HTERT RPE-1 (cell line): ENCODE results near the gene PIP4K2A.
"Not testable (repeated sequence)": the region's sequence is repeated elsewhere in the genome, so short reads cannot be mapped to it uniquely, and the experiment has no call there.

ENCODE experiments used
- in situ Hi-C: fragments of 300-500 bp; cut with MboI; formaldehyde crosslinking; loops from 4 replicates; pipeline ENCODE4 v1.14.3; 2020; ENCODE audit warnings: low sequenced_read_pairs

Gene PIP4K2A

GRCh38 chr10:22527520-22527919, 186.9 kb downstream of the PIP4K2A start:
- in situ Hi-C loops: no loop called here

GRCh38 chr10:22524333-22524732, 190.0 kb downstream of the PIP4K2A start:
- in situ Hi-C loops: not testable (repeated sequence)

- in situ Hi-C loops: not testable (repeated sequence)
Measured at GRCh38 chr10:22520645-22521044, 193.7 kb downstream of the PIP4K2A start.

GRCh38 chr10:22518167-22518724, 196.1 kb downstream of the PIP4K2A start:
- in situ Hi-C loops: no loop called here

- in situ Hi-C loops: no loop called here
Measured at GRCh38 chr10:22515009-22515408, 199.4 kb downstream of the PIP4K2A start.

GRCh38 chr10:22514414-22514758, 200.0 kb downstream of the PIP4K2A start:
- in situ Hi-C loops: not testable (repeated sequence)

- in situ Hi-C loops: not testable (repeated sequence)
Measured at GRCh38 chr10:22513483-22514413, 200.6 kb downstream of the PIP4K2A start.

- in situ Hi-C loops: not testable (repeated sequence)
Measured at GRCh38 chr10:22512015-22512414, 202.4 kb downstream of the PIP4K2A start.

GRCh38 chr10:22508214-22508613, 206.2 kb downstream of the PIP4K2A start:
- in situ Hi-C loops: not testable (repeated sequence)

GRCh38 chr10:22505911-22506685, 208.3 kb downstream of the PIP4K2A start:
- in situ Hi-C loops: no loop called here

GRCh38 chr10:22504766-22505165, 209.6 kb downstream of the PIP4K2A start:
- in situ Hi-C loops: no loop called here

- in situ Hi-C loops: no loop called here
Measured at GRCh38 chr10:22503315-22504088, 210.9 kb downstream of the PIP4K2A start.

- in situ Hi-C loops: no loop called here
Measured at GRCh38 chr10:22501863-22502262, 212.5 kb downstream of the PIP4K2A start.

- in situ Hi-C loops: no loop called here
Measured at GRCh38 chr10:22501413-22501812, 213.0 kb downstream of the PIP4K2A start.

GRCh38 chr10:22500656-22501340, 213.6 kb downstream of the PIP4K2A start:
- in situ Hi-C loops: no loop called here

- in situ Hi-C loops: not testable (repeated sequence)
Measured at GRCh38 chr10:22499973-22500372, 214.4 kb downstream of the PIP4K2A start.

GRCh38 chr10:22495396-22495795, 219.0 kb downstream of the PIP4K2A start:
- in situ Hi-C loops: no loop called here

- in situ Hi-C loops: no loop called here
Measured at GRCh38 chr10:22494007-22494406, 220.4 kb downstream of the PIP4K2A start.

- in situ Hi-C loops: no loop called here
Measured at GRCh38 chr10:22491931-22492615, 222.3 kb downstream of the PIP4K2A start.

GRCh38 chr10:22491480-22491879, 222.9 kb downstream of the PIP4K2A start:
- in situ Hi-C loops: no loop called here
